Measurements from ENCODE around the gene RABAC1.

- TF ChIP-seq CTCF (IDR thresholded peaks at IDR 0.05) (no peak), POLR2A (IDR thresholded peaks at IDR 0.05) (no peak)
Observed at GRCh38 chr19:41947091-41947490, 12.0 kb downstream of the RABAC1 start.
